ENCODE measurements around the gene FTCD.
A peak's percentile ranks its signal among the peaks of the same experiment; 100 is the strongest.
"Not testable (repeated sequence)": the region's sequence is repeated elsewhere in the genome, so short reads cannot be mapped to it uniquely, and the experiment has no call there.

FTCD gene

DNA sequence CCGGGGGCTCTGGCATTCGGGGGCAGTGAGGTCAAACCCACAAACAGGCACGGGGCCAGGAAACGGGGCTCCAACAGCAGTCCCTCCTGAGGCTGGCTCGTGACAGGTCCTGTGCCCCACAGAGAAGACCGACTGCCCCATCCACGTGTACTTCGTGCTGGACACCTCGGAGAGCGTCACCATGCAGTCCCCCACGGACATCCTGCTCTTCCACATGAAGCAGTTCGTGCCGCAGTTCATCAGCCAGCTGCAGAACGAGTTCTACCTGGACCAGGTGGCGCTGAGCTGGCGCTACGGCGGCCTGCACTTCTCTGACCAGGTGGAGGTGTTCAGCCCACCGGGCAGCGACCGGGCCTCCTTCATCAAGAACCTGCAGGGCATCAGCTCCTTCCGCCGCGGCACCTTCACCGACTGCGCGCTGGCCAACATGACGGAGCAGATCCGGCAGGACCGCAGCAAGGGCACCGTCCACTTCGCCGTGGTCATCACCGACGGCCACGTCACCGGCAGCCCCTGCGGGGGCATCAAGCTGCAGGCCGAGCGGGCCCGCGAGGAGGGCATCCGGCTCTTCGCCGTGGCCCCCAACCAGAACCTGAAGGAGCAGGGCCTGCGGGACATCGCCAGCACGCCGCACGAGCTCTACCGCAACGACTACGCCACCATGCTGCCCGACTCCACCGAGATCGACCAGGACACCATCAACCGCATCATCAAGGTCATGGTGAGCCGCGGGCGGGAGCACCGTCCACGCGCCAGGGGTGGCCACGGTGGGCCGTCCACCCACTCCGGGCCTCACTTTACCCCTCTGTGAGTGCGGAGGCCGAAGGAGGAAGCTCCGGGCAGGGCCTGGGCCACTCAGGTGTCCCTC is 43.3 kb downstream of the FTCD start:
- DNase-seq (ENCODE audit: low read depth in 2 of 2) = no peak

DNA sequence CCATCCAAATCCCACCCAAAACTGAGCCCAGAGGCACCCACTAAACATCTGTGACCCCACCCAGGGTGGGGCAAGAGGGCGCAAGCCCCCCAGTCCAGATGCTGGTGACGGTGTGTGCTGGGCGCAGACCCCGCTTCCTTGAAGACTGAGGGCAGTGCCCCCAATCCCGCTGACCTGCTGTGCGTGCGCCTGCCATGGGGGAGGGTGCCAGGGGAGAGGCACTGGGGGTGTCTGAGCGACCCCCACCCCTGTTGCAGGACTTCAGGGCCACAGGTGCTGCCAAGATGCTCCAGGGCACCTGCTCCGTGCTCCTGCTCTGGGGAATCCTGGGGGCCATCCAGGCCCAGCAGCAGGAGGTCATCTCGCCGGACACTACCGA is 44.2 kb downstream of the FTCD start:
- DNase-seq (ENCODE audit: low read depth in 2 of 2) = no peak

DNA sequence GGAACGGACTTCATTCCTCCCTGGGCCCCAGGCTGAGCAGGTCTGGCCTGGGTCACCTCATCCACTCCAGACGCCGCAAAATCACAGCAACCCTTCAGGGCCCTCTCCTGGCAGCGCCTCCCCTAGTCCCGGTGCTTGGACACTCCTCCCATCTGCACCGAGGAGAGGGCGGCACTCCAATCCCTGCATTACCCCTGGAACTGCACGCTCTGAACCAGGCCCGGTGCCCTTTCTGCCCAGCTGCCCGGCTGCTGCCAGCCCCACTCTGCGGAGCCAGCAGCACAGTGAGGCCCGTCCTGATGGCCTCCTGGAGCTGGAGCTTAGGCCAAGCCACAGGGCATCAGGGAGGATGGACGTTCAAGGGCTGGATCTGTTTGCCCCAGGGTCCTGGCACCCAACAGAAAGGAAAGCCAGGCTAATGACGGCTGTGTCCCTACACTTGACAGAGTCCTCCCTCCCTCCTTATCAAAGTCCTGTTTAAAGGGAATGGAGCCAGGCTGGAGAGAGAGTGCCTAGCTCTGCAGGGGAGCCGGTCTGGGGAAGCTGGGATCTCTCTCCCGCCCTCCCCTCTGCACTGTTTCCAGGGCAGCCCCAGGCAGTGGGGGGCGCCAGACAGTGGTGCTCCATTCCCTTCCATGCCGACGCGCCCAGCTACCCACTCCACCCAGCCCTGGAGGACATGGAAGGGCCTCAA is 44.7 kb downstream of the FTCD start:
- DNase-seq (ENCODE audit: low read depth in 2 of 2) = no peak

DNA sequence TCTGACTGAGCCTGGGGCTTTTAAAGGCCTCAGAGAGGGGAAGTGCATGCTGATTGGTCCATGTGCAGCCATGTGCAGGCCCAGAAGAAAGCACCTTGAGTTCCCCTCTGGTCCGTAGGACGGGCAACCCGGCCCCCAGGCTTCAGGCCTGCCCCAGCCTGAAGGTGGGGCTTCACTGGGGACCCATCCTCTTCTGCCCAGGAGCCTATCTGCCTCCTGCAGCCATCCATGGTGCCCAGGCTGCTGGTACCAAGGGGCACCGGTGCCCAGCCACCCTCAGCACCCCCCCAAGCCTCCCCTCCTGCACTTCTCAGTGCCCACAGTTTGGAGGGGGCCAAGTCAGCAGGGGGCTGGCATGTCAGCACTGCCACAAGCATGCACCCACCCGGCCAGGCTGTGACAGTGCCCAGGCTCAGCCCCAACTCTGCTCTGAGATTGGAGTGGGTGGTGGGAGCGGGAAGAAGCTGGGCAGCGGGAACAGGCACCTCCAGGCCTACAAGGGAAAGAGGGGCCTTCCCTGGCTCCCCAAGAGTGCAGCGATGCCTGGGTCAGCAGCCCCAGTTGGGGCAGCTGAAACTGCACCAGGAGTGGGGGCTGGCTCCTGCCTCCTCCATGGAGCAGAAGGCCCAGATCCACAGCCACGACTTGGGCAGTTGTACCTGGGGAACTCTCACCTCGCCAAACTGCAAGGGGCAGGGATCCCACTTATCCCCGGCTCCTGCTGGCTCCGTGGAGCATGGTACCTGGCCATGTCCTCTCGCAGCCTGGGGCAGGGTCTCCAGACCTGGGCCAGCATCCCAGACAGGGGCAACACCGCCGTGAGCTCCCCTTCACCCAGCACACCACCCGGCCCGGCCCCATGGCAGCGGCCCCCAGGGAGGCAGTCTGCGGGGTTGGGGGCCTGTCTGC is 45.8 kb downstream of the FTCD start:
- no peak for DNase-seq (ENCODE audit: low read depth in 2 of 2)

DNA sequence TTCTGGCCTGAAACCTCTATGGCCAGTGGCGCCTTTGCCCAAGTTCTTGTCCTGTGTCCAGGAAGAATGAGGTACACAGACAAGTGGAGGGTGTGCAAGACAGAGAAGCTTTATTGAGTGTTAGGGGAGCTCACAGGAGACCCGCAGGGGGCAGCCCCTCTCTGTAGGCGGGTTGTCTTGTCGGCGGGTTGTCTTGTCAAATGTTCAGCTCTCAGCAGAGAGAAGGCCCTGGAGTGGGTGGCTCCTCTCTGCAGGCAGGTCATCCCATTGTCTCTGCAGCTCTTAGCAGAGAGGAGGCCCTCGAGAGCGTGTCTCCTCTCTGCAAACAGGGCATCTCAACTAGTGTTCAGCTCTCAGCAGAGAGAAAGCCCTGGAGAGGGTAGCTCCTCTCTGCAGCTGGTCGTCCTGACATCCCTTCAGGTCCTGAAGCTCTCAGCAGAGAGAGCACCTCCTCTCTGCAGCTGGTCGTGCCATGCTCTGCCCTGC is 46.5 kb downstream of the FTCD start:
- no peak for DNase-seq (ENCODE audit: low read depth in 2 of 2)

DNA sequence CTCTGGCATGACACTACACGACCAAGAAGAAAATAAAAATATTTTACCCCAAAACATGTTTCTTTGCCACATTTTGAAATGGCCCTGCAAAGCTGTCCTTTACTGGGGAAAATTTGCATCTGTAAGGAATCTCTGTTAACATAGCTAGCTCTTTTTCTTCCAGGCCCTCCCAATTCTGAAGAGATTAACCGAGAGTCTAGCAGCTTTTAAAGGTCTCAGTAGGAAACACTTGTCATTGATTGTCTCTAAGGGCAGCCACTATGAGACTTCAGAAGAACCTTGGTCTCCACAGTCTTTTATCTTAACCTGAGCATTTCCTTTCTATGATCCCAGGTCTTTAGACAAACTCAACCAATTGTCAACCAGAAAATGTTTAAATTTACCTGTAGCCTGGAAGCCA is 48.0 kb downstream of the FTCD start:
- not testable (repeated sequence) for DNase-seq (ENCODE audit: low read depth in 2 of 2)

GRCh38 chr21:46104104-46104503 is 51.3 kb downstream of the FTCD start:
- DNase-seq (ENCODE audit: low read depth in 2 of 2) = no peak

GRCh38 chr21:46100906-46101305 is 54.5 kb downstream of the FTCD start:
- no peak for DNase-seq (ENCODE audit: low read depth in 2 of 2)

DNA sequence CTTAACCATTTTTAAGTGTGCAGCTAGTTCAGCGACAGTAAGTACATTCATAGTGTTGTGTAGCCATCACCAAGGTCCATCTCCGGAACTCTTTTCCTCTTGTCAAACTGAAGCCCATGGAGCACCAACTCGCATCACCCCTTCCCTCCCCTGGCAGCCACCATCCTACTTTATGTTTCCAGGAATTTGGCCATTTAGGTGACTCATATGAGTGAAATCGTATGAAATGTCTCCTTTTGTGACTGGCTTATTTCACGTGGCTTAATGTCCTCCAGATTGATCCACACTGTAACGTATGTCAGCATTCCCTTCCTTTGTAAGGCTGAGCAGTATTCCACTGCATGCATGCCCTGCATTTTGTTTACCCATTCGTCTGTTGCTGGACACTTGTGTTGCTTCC is 55.0 kb downstream of the FTCD start:
- DNase-seq (ENCODE audit: low read depth in 2 of 2) = no peak

DNA sequence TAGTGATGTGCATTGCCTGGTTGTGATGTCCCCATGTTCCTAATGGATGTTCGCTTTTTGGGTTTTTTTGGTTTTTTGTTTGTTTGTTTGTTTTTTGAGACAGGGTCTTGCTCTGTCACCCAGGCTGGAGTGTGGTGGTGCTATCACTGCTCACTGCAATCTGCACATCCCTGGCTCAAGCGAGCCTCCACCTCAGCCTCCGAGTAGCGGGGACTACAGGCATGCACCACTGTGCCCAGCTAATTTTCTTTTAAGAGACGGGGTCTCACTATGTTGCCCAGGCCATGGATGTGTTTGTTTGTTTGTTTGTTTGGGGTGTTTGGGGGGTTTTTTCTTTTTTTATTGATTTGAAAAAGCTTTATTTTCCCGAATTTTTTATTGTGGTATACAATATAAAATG is 55.4 kb downstream of the FTCD start:
- DNase-seq (ENCODE audit: low read depth in 2 of 2) = no peak

- no peak for DNase-seq (ENCODE audit: low read depth in 2 of 2)
Observed at GRCh38 chr21:46099476-46099875, 55.9 kb downstream of the FTCD start.

DNA sequence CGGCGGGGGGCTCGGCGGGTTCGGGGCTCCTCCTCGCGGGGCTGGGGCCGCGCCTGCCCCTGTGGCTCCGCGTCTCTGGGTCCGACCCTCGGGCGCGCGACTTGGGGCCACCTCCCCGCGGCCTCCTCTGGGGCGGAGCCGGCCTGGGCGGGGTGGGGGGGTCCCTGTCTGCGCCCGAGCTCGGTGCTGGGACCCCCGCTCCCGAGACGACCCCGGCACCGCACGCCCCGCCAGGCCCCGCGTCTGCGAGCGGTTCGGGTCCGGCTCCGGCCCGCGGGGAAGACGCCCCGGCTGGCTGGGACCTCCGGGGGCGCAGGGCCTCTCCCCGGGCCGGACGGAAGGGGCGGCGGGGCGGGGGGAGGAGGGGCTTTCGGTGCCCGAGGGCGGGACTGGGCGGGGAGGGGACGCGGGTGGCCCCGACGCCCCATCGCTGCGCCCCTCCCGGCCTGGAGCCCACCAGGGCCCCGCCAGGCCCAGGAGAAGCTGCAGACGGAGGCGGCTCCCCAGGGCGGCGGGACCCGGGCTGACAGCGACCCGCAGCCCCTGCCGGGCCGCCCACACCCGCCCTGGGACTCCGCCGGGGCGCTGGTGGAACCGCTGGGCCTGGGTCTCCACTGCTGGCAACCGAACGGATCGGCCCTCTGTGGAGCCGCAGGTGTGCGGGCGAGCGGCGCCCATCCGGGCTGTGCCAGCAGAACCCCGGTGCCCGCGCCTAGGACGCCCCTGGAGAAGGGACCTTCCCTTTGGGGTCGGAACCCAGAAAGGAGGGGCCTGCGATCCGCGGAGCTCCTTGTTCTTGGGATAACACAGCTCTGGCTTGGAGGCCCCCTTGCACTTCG is 56.9 kb downstream of the FTCD start:
- no peak for DNase-seq (ENCODE audit: low read depth in 2 of 2)

- DNase-seq (ENCODE audit: low read depth in 2 of 2) = peak; percentile 39 to 49
Observed at GRCh38 chr21:46097336-46098293, 57.8 kb downstream of the FTCD start, which contains the start of gene COL6A2. TSS of gene COL6A2 (plus strand) at chr21:46098112.

- no peak for DNase-seq (ENCODE audit: low read depth in 2 of 2)
Observed at GRCh38 chr21:46096596-46097335, 58.6 kb downstream of the FTCD start.

DNA sequence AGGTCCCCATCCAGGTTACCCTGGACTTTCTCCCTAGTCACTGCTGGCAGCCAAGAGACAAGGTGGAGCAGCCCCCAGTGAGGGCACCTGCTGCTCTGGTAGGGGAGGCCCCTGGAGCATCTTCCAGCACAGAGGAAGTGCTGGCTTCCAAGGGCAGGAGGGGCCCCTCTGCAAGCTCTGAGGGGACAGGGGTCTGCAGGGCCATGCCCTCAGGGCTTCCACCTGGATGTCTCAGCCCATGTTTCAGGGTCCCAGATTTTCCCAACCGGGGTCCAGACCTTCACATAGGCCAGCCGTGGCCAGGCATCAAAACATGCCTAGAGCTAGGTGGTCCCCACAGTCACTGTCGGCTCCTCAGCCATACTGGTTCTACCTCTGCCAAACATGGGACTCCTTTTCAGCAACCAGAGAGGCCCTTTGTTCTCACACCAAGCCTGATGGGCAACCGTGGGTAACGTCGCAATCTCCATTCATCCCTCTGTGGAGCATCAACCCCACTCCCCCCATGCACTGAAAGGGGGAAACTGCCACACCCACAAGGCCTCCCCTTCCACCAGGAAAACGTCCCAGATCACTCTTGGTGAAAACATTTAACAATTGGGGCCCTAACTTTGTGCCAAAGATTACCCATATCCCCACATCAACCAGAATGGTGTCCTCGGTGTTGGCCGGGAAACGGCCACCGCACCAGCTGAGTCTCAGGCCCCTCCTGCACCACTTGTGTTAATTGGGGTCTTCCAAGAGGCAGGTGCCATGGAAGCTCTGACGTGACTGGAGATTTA is 59.4 kb downstream of the FTCD start:
- DNase-seq (ENCODE audit: low read depth in 2 of 2) = no peak

DNA sequence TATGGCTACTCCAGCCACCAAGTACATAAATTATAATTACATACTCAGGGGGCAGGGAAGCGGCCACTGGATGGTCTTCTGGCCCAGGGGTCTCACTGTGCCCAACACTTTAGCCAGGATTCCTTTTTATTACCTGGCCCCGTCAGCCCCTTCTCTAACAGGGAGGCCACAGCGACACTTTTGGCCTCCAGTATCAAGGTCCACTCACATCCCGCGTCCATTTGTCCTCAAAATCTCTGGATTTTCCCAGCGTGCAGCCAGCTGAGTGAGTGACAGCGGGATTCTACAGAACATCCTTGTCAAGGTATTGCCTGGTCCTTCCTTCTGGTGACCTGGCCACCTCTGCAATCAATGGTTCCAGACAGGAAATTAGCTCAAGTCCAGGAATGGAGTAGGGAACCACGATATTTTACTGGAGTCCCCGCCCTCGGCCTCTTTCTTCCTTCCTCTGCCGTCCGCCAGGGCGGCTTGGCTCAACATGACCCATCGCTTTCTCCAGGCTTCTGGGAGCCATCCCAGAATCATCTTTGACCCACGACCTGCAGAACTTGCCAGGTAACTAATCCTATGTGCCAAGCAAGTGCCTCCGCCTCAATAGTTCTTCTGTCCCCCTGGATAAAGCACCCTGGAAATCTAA is 60.2 kb downstream of the FTCD start:
- no peak for DNase-seq (ENCODE audit: low read depth in 2 of 2)

DNA sequence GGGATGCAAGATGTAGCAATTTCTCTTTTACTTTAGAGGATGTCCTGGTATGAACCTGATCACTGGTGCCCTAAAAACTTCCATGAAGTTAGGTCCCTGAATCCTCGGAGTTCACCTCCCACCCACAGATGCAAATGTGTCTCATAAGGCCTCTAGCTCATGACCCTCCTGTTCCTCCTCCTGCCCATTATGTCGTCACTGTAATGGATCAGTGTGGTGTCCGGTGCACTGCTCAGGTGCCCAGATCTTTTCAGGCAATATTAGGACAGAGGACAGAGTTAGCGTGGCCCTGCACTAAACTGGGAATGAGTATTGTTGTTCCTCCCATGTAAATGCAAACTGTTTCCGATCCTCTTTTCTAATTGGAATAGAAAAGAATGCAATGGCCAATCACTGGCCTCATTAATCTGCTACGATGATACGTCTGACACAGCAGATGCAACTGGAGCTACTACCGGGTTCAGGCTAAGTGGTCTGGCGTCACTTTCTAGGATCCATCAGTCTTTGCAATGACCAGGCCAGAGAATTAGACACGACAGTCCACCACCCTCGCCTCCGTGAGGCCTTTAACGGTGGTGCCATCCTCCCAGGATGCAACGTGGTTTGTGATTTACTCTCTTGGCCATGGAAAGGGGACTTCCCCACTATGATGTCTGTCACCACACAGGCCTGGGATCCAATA is 60.8 kb downstream of the FTCD start:
- DNase-seq (ENCODE audit: low read depth in 2 of 2) = no peak

Data from stimulated activated CD4-positive, alpha-beta T cell treated with anti-CD3 and anti-CD28 coated beads, Interleukin-4, amount 100 ng/mL, for 48 hours (primary cell).